Activated CD4-positive, CD25-positive, alpha-beta regulatory T cell treated with anti-CD3 and anti-CD28 coated beads, Interleukin-2, amount 50 U/mL, for 24 hours (primary cell): Measurements from ENCODE around the gene TWIST2.

Experiments
- ATAC-seq, 2 donors: fragments of 150-1000 bp; cut with Tn5 transposase; one replicate each; pipeline ENCODE4 v1.10.0; 2021; ENCODE audit warnings: mild to moderate bottlenecking in 1 of 2, moderate library complexity in 1 of 2

Gene TWIST2

DNA sequence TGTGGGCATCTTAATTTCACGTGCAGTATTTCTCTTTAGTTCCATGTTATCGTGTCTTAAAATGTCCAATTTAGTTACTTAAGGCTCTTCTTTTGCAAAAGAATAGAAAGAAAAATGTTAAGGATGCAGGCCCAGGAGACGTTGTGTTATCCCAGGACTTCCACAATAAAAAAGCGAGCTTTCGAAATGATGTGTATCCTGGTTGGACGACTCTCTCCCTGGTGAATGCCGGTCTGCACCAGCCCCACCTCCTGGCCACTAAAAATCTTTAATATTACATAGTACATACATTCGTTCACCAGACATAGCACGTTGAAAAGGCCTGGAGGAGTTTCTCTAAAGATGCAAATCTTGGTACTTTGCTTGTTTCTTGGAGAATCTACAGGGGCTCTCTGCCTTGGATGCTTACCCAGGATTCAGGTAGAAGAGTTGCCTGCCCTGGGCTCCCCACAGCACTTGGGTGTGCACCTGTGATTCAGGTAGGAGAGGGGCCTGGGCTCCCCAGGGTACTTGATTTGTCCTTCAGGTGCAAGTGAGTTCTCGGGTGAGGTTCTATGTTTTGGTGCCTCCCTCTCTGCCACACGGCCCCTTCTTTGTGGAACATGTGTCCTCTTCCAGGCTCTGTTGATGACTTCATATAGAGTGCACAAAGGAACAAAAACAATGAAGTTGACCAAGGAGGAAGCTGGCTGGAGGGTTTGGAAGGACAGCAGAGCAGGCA lies 26.6 kb downstream of the TWIST2 start:
- no peak for ATAC-seq

DNA sequence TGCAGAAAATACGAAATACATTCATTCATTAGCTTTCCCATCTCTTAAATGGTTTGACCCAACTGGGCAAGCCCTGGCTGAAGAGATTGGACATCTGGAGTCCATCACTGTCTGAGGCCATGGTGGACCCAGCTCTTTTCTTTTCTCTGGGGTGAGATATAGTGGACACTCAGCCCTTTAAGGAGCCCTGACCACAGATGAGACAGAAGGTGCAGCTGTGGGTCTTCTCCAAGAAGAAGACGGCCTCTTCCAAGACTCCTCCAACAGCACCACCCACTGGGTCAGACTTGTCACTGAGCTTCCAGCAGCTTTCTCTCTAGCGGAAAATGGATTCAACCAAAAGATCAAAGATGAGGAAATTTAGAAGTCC lies 27.2 kb downstream of the TWIST2 start:
- ATAC-seq = no peak

DNA sequence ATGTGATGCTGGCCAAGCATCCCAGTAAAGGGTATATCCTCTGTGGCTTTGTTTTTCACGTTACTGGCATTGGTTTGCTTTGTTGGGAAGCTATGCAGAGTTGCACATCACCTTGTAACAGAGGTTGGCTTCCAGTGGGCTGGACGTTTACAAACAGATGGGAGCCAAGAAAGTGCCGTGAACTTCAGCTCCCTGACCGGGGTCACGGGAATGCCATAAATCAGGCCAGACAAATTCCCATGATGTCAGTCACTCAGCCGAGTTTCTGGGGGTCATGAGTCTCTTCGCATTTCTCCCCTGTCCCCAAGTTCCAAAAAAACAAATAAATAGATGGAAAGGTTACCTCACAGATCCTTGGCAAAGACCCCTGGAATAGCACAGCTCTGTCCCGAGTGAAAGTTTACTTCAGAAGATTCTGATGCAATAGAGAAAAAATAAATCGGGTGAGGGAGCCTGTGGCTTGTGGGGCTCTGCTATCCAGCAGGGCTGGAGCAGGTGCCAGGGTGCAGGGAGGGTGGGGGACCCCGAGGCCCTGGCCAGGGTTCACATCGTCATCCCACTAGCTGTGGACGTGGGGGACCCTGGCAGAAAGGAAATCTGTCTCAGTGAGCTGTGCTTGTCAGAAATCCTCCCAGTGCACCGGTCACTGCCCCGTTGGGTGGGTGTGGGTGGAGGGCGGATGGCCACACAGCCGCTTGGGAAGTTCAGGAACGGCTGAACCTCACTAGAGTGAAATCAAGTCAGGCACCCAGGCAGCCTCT lies 27.8 kb downstream of the TWIST2 start:
- no peak for ATAC-seq

DNA sequence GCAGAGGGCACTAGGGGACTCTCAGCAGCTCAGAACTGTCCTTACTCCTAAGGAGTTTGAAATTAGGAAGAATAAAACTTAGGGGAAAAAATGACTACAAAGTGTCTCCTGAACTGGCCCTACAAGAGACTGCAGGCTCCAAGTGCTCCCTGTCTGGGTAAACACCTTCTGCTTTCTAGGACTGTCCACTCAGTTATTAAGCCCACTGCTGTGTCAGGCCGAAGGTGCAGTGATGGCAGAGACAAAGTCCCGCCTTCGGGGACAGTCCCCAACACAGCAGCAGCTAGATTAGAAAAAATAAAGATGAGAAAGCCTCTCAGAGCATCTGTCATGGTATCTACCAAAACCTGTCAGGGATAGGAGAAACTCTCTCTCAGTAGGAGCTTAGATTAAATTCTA lies 28.3 kb downstream of the TWIST2 start:
- ATAC-seq = no peak

DNA sequence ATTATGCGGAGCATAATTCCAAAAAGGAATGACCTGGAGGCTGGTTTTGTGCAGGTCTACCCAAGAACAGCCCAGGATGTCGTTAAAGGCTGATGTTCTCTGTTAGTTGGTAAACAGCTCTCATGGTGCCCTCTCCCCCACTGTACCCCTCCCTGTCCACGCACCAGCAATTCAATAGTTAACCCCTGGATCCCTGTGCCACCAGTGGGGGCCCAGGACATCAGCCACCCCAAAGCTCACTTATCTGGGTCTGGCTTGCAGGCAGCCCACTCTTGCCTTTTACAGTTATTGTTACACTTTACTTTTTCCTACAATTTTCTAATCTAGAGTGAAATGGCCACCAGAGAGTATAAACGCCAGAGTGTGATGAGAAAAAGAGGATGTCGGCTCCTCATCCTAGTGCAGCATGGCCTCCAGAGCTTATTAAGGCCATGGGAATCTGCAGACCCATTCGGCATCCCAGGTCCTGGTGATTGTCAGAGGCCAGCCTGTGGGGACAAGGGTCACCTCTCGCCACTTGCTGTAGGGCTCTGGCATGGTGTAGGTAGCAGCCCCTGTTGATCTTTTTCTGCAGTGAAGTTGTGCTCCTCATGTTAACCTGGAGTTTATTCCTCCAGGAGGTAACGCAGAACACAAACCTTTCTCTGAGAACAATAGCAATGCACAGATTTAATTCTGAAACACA lies 30.3 kb downstream of the TWIST2 start:
- no peak for ATAC-seq

DNA sequence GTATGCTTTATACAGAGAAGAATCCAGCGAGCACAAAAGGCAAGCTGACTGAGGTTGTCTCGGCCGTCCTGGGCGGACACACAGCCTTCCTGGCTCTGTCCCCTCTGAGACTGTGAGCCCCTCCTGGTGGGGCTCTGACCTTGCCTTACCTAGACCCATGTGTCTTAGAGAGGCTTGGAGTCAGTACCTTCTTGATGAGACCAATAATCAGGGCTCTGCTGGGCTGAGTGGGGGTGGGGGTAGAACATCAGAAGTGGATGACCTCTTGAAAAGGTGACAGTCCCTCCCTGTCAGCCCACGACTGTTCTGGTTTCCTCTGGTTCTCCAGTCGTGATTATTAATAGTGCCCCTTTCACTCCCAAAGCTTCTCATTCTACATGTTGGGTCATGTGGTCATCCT lies 31.2 kb downstream of the TWIST2 start:
- ATAC-seq = no peak

DNA sequence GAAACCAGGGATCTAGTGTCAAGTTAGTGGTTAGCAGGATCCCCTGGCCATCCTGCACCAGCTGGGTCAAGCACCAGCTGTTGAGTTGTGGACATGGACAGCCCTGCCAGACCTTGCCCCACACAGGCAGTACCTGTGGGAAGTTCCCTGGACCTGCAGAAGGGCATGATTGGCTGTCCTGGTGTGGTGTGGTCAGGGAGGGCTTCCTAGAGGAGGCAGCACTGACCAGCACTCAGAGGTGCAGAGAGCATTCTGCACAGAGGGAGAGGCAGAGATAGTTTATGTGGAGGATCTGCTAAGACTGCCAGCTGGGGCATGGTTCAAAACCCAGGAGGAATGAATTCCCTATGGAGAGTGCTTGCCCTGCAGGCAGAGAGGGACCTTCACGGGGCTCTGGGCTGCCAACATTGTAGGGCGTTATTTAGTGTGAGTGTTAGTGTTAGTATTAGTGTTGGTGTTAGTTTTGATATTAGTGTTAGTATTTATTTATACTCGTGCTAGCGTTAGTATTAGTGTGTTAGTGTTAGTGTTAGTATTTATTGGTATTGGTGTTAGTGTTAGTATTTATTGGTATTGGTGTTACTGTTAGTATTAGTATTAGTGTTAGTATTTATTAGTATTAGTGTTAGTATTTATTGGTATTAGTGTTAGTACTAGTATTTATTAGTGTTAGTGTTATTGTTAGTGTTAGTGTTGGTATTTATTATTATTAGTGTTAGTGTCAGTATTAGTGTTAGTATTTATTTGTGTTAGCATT lies 31.9 kb downstream of the TWIST2 start:
- ATAC-seq = peak; percentile 13 to 17

DNA sequence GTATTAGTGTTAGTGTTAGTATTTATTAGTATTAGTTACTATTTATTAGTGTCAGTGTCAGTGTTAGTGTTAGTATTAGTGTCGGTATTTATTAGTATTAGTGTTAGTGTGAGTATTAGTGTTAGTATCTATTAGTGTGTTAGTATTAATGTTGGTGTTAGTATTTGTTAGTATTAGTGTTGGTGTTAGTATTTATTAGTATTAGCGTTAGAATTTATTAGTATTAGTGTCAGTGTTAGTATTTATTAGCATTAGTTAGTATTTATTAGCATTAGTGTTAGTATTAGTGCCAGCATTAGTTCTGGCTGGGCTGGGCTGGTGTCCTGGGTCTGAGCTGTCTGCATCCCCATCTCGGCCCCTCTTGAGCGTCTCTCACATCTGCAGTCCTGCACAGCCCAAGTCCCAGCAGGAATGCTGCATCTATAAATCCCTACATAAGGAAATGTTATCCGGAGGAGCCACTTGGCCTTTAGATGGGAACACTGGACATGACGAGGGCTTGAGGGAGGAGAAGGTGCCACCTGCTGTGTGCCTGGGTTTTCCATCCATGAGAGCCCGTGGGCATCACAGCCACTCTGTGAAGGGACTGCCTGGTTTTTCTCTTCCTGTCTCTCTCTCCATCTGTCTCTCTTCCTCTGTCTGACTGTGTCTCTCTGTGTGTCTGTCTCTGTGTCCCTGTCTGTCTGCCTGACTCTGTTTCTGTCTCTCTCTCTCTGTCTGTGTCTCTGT lies 33.6 kb downstream of the TWIST2 start:
- peak in 1 of 2 donors; percentile 30 for ATAC-seq

DNA sequence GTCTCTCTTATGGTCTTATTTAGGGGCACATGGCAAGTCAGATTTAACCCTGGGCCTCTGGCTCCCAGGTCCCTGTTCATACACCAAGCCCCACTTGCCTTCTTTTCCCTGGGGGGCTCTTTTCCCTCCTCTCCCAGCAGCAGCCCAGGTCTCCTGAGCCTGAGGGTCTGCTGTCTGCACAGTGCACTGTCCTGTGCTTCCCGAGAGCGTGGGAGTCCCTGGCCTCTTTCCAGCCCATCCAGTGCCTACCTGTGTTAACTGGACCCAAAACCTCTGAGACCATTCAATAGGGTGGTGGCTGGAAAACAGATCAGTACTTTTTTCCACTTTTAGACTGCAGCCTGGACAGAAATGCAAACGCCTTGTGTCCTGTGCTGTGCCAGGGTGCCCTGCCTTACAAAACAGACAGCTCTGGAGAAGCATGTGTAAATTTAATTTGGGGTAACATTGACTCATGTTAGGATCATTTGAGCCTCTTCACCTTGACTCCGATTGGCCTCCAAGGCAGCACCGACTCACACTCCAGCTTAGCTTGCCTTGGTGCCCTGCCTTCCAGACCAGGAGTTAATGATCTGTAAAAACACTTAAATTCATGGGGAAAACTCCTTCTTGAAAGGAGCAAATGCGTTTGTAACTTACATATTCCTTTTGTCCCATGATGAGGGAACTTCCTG lies 34.3 kb downstream of the TWIST2 start:
- no peak for ATAC-seq

DNA sequence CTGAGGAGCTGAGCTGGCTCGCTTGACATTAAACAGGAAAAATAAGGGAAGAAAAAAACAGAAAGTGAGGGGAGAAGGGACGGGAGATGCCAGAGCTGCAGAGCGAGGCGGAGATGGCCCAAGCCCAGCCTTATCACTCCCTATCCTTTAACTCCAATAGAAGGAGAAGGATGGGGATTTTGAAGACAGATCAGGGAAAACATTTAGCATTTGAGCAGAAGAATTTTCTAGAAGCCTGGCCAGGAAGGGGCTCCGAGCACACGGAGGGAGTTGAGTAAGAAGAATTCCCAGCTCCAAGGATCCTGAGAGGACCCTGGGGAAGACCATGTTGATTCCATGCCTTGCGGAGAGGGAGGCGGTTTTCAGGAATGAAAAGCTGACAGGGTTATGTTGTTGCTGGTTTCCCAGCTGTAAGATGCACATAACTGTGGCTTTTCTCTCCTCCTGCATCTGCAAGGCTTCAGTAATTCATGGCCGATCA lies 35.6 kb downstream of the TWIST2 start:
- ATAC-seq = no peak

DNA sequence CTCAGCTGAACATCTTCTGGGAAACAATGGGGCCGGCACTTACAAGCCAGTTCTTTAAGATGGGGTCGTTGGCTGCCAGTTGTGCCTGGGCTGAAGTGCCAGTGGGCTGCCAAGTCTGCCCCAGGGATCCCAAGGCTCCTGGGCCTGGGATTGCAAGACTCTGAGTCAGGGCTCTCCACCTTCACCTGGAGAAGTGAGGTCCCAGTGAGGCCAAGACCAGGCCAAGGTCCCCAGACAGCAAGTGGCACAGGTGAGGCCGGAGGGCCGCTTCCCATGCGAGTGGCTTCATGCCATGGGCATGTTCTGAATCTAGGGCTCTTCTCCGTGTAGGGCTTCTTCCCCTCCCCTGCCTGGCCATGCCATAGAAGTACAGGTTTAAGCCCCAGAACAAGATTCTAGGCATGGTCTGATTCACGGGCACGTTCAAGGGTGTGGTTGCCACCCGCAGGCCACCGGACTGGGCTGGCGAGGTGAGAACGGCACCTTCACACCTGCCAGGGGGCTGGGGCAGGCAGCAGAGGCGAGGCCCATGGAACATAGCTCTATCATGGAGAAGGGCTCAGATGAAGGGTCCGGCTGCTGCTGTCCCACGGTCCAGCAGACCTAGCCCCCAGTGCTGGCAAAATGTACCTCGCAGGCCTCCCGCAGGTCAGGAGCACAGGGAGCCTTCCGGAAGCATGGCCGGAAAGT lies 36.4 kb downstream of the TWIST2 start:
- no peak for ATAC-seq

DNA sequence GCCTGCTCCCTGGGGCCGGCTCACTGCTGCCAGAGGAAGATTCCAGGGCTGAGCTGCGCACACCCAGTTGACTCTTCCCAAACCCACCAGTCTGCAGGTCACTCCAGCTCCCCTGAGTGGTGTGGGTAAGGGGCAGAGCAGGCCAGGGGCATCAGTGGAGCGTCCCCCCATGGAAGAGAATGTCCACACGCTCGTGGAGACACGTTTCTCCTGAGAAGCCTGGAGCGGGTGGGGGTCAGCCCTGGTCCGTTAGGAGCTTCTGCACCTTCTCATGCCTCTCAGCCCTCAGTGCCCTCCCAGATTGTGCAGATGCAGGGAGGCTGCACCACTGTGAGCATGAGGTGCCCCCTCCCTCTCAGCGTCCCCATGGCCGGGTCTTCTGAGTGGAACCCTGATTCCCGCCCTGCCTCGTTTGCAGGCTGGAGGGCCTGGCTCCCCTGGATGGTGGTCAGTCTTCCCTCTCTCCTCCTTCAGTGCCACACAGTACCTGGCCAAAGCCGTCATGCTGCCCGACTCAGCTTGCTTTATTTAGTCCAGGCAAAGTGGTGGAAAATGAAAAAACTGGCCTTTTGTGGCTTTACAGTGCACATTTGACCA lies 37.0 kb downstream of the TWIST2 start:
- ATAC-seq = no peak

DNA sequence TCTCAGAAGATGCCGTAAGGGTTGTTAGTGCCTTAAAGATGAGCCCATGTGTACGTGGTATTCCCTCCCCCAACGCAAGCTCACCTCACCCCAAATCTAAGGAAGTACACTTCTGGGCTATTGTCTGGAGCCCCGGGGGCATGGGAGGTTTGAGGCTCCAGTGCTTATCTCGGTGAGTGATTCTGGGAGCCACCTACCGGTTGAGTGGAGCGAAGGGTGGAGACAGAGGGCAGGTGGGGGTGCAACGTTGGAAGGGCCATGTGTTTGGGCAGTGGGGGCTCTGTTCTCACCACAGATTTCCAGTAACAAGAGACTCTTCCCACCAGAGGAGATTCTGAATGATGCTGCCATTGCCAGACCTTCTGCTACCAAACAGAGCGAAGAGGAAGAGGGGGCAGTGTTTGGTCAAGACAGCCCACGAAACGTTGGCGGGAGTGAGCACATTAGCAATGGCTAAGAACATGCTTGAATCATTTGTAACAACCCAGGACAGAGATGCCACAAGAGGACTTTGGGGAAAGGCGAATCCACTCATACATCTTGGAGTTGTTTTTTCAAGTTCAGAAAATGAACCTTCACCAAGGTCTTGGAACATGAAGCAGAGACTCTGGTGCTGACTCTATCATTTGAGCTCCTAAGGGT lies 38.7 kb downstream of the TWIST2 start:
- no peak for ATAC-seq

DNA sequence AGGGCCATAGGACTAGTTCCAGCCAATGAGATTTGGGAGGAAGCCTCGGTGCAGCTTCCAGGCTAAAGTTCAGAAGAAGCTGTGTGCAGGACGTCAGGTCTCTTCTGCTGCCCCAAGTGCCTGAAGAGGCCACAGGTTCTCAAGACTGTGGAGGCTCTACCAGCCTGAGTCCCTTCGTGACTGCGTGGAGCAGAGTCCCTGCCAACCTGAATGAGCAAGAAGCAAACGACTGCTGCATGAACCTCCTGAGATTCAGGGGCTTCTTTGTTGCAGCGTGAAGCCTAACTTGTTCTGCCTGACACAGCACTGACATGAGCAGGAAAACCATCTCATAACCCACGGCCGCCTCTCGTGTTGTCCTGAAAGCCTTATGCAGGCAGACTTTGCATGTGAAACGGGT lies 39.7 kb downstream of the TWIST2 start:
- ATAC-seq = no peak

DNA sequence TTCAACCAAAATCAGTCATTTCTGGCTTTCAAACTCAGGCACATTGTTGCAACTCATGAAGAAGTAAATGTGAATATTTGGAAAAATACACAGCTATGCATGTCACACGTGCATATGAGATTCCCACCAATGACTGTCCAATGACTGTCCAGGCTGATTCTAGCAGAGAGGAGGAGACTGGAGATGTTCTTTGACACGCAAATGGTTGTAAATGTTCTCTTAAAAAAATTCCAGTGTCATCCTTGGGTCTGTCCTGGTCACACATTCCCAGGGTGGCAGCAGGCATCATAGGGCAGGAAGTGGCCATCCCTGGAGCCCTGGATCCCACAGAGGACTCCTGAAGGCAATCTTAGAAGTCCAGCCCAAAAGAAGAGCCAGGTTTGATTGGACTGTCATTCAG lies 40.9 kb downstream of the TWIST2 start:
- no peak for ATAC-seq

DNA sequence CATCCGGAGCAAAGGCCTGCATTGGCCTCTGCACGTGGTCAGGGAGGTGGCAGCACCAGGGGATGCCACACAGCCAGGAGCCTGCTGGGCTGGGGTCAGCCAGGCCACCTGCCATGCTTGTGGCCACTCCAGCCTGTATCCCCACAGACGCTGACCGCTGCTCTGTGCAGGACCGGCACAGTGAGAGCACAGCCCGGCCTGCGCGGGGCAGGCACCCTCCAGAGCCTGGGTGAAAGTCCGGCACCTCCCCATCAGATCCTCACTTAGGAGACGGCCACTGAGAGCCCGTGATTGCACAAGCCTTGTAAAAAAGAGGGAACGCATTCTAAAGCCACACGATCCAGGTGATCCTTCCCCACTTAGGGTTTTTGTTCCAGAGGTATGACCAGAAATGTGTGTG lies 42.2 kb downstream of the TWIST2 start:
- no peak for ATAC-seq

DNA sequence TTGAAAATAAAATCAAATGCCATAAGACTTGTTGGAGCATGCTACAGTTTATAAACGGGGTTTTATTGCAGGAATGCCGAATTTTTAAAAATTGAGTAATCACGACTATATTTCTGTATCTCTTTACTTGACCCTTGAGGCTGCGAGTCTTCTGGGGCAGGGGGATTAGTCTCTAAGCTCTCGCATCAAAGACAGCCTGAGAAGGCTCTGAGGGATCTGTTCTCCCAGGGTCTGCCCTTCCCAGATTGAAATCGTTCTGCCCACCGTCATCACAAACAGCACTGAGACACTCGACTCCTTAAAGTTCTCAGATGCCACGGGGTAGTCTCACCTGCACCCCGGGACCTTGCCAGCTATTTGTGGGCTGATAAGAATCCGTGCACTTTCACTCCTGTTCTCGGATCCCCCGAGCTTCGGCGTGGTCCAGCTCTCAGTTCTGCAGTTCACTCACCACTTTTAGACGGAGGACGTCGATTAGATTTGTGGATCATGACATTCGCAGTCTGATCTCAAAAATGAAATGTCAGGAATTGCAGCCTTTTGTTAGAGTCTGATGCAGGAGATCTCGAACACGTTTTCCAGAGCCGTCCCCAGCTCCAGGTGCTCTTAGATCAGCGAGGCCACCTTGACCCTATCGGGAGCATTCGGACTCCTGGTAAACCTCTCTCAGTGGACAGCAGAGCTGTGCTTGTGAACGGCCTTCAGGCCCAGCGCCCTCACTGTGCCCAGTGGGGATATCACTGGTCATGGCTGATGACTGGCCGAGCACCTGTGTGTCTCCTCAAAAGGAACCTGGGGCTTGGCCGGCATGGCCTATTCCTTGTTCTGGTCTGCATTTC lies 43.0 kb downstream of the TWIST2 start:
- no peak for ATAC-seq

DNA sequence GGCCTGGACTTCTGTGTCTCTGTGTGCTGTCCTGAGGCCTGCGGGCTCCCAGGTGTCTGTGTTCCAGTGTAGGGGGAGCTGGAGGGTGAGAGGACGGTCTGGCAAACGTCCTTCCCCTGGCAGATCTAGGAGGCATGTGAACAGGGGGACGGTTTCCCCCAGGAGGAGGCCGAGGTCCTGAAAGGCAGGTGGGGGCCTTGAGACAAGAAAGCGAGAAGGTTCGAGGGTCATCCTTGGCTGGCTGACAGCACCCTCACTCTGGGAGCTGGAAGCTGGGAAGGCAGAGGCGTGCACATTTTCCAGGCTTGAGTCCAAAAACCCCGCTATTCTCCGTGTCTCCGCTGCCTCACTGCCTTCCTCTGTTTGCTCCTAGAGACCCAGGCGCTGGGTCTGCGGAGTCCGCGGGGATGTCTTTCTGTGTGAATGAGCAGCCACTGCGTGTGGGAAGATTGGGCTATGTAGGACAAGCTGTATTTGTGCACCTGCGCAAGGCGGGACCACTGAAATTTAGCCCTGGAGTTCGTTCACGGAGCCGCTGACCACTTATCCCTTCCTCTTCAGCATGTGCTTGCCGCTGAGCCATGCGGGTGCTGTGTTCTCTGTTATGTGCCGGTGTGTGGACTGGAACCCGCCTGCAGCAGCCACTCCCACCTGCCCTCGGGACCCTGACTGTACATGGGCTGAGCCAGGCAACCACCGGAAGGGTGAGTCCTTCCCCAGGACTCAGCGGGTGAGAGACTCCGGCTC lies 43.7 kb downstream of the TWIST2 start:
- ATAC-seq = no peak

DNA sequence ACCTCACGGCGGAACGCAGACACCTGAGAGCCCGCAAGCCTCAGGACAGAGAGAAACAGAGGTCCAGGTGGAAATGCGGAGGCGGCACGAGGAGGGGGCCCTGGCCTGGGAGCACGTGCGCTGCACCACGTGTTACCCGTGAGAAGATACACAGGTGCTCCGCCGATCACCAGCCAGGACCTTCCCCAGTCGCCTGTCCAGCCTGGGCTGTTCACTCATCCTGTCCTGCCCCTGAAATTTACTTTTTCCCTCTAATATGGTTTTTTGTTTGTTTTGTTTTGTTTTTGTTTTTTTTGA lies 44.3 kb downstream of the TWIST2 start:
- no peak for ATAC-seq
